Measurements from ENCODE around the gene MEIKIN.

The MEIKIN gene

GRCh38 chr5:131759704-131760103 is 185.8 kb downstream of the MEIKIN start:
- no peak for TF ChIP-seq CTCF (IDR thresholded peaks at IDR 0.05; ENCODE audit: insufficient read depth, missing control alignments)
- no peak for FAIRE-seq
- no peak for DNase-seq (ENCODE audit: insufficient read length, low spot score)

DNA sequence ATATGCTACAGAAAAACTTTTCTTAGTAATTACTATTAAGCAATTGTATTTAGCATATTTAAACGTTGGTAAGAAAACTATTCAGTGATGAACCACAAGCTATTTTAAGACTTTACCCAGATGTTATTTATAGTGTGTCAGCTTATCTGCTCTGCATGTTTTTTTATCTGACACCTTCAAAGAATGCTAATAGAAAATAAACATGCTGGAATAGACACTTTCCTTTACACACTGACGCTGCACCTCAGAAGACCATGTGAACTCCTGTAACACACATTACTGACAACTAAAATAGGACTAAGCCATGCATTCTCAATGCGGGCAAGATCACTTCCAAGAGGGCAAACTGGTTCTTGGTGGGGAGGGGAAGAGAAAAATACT is 187.0 kb downstream of the MEIKIN start:
- FAIRE-seq (no peak), DNase-seq (ENCODE audit: insufficient read length, low spot score) (no peak)
- TF ChIP-seq CTCF (IDR thresholded peaks at IDR 0.05; ENCODE audit: insufficient read depth, missing control alignments) = no peak

DNA sequence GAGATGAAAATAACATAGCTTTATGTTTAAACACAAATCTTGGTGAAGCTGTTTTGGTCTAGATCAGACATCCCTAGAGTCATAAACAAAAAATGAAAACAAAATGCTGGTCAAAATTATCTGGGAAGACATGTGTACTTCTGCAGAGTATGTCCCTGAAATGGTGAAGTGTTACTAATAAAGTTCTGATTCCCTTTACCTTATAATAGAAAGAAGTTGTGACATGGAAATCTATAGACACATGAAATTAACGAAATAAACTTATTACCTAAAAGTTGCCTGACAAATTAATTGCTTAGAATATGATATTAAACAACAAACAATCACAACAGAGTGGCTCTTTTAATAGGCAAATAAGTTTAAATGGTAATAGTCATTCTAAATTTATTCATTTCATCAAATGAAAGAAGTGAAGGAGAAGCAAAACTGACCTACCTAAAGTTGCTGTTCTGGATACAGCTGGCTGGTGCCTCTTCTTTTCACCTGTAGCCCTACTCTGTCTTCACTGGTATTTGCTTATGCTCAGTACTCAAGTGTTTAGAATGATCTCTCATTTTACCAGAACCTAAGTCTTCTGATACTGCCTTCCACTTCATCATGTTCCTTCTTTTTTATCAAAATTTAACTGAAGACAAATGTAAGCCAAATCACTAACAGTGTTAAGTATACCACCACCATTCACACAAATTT is 187.5 kb downstream of the MEIKIN start:
- no peak for TF ChIP-seq CTCF (IDR thresholded peaks at IDR 0.05; ENCODE audit: insufficient read depth, missing control alignments)
- FAIRE-seq = no peak
- DNase-seq (ENCODE audit: insufficient read length, low spot score) = no peak
